Fibroblast of peridontal ligament (primary cell): ENCODE measurements around the gene LHFPL6.

Experiments
- DNase-seq: peaks from one replicate; pipeline ENCODE4 v3.0.0-alpha.2; 2010; ENCODE audit errors: extremely low read depth

The LHFPL6 gene

GRCh38 chr13:39306639-39307589 lies 296.1 kb downstream of the LHFPL6 start:
- no peak for DNase-seq

- no peak for DNase-seq
Observed at GRCh38 chr13:39302820-39303219, 300.2 kb downstream of the LHFPL6 start.

- no peak for DNase-seq
Observed at GRCh38 chr13:39298951-39299350, 304.0 kb downstream of the LHFPL6 start.

GRCh38 chr13:39297664-39298171 lies 305.3 kb downstream of the LHFPL6 start:
- DNase-seq, result peak; percentile 22

- no peak for DNase-seq
Observed at GRCh38 chr13:39297023-39297422, 306.0 kb downstream of the LHFPL6 start.

- DNase-seq, result no peak
Observed at GRCh38 chr13:39296193-39296592, 306.8 kb downstream of the LHFPL6 start.
